CD4-positive, alpha-beta T cell (primary cell): ENCODE measurements around the gene UGT1A1. TPM values are rescaled to one million over a fixed set of nuclear protein-coding genes. Genes with fewer than 3 reads are reported as not detected.

ENCODE experiments used
- ATAC-seq: fragments of 200-7000 bp; cut with Tn5 transposase; one replicate; pipeline ENCODE4 v1.10.0; 2022; ENCODE audit warnings: mild to moderate bottlenecking; ENCODE audit not compliant: poor library complexity
- CTCF ChIA-PET: fragments of 350-600 bp; sonication (Branson Sonifier 250); formaldehyde crosslinking; loops from one replicate; lab custom pipeline; 2021; ENCODE audit warnings: antibody characterized with exemption, inconsistent platforms; lab: Charles Lee
- POLR2A ChIA-PET: fragments of 350-600 bp; sonication (Branson Sonifier 250); formaldehyde crosslinking; loops from one replicate; lab custom pipeline; 2021; ENCODE audit warnings: antibody characterized with exemption, inconsistent platforms; lab: Charles Lee
- DNase-seq, 14 experiments: peaks; one replicate each; pipeline ENCODE4 v3.0.0-alpha.2; 2013 to 2020; ENCODE audit warnings: mixed read lengths in 2 of 14
- H3K27ac ChIP-seq, 2 donors: one replicate each; pipeline versions ENCODE4 v1.5.1 to v1.7.0; 2013; ENCODE audit warnings: low read length in 2 of 2, low read depth in 1 of 2, mild to moderate bottlenecking in 1 of 2
- H3K27me3 ChIP-seq, 2 experiments: 1 replicate in 1 of 2; 2 replicates in 1 of 2; pipeline versions ENCODE4 v1.6.1 to v1.7.0; 2013; ENCODE audit warnings: low read length in 2 of 2, control low read depth in 1 of 2, mild to moderate bottlenecking in 1 of 2, moderate library complexity in 1 of 2; ENCODE audit not compliant: insufficient read depth in 2 of 2, control insufficient read depth in 1 of 2
- H3K36me3 ChIP-seq: one replicate; pipeline ENCODE4 v1.6.1; 2013; ENCODE audit warnings: low read length, control low read depth; ENCODE audit not compliant: insufficient read depth
- H3K4me1 ChIP-seq: one replicate; pipeline ENCODE4 v1.6.1; 2013; ENCODE audit warnings: low read length, control low read depth; ENCODE audit not compliant: insufficient read depth
- H3K4me3 ChIP-seq: one replicate; pipeline ENCODE4 v1.5.1; 2013; ENCODE audit warnings: mild to moderate bottlenecking, low read length, moderate library complexity
- H3K9me3 ChIP-seq, 2 experiments: 1 replicate in 1 of 2; 2 replicates in 1 of 2; pipeline versions ENCODE4 v1.6.1 to v1.7.0; 2013; ENCODE audit warnings: low read length in 2 of 2, mild to moderate bottlenecking in 2 of 2, control low read depth in 1 of 2, moderate library complexity in 1 of 2; ENCODE audit not compliant: control insufficient read depth in 1 of 2, insufficient read depth in 1 of 2
- H3K27ac Mint-ChIP-seq: one replicate; pipeline ENCODE4 v1.8.0; 2020; ENCODE audit warnings: mixed read lengths
- H3K27me3 Mint-ChIP-seq: one replicate; pipeline ENCODE4 v1.8.0; 2021; ENCODE audit warnings: mixed read lengths
- H3K36me3 Mint-ChIP-seq: one replicate; pipeline ENCODE4 v1.8.0; 2021; ENCODE audit warnings: low read depth, mixed read lengths
- H3K4me1 Mint-ChIP-seq: one replicate; pipeline ENCODE4 v1.8.0; 2021; ENCODE audit warnings: low read depth, mixed read lengths
- H3K4me3 Mint-ChIP-seq: one replicate; pipeline ENCODE4 v1.8.0; 2020; ENCODE audit warnings: mild to moderate bottlenecking, mixed read lengths
- H3K9me3 Mint-ChIP-seq: one replicate; pipeline ENCODE4 v1.8.0; 2020; ENCODE audit warnings: mixed read lengths
- CTCF ChIP-seq: fragments of 200-600 bp; IDR thresholded peaks from one replicate; pipeline ENCODE4 v1.8.0; 2022; ENCODE audit warnings: antibody characterized with exemption, mild to moderate bottlenecking
- intact Hi-C, 2 experiments: fragments of 100-400 bp; cut with DNase I in 1 of 2; cut with micrococcal nuclease in 1 of 2; formaldehyde crosslinking; loops; one replicate each; pipeline versions ENCODE4 v1.15.1 to v1.9.0; 2023 to 2025; cut with DNase I, micrococcal nuclease
- total RNA-seq, 174 experiments: library from RNA in 2 of 174; stranded (reverse) in 2 of 174; gene quantifications; one replicate each; pipeline ENCODE4 v1.2.3 and lab custom pipeline; 2021 to 2026

Gene UGT1A1
- total RNA-seq, 2 experiments from 2014 or later = not detected

- H3K36me3 ChIP-seq = no peaks in the 10 kb centered on the region
- H3K4me1 ChIP-seq = no peaks in the 10 kb centered on the region
- Mint-ChIP-seq H3K27ac (no peak overlapping the region), H3K4me3 (no peak overlapping the region), H3K27me3 (no peaks in the 10 kb centered on the region), H3K36me3 (no peaks in the 10 kb centered on the region), H3K4me1 (no peaks in the 10 kb centered on the region), H3K9me3 (no peaks in the 10 kb centered on the region)
- intact Hi-C loops = no loop called here
- H3K4me3 ChIP-seq = no peak overlapping the region
- no peak for TF ChIP-seq CTCF
- ChIA-PET CTCF (no interaction called here), POLR2A (no interaction called here)
- no peaks in the 10 kb centered on the region for H3K27me3 ChIP-seq
- no peak overlapping the region for H3K27ac ChIP-seq
- no peak for DNase-seq
- no peak for ATAC-seq
- H3K9me3 ChIP-seq = peaks cover 0 to 8% of the 10 kb centered on the region in 2 experiments
Measured at GRCh38 chr2:233793465-233794127, 33.5 kb downstream of the UGT1A1 start.

- H3K27ac Mint-ChIP-seq = no peak overlapping the region
- Histone ChIP-seq H3K36me3 (no peaks in the 10 kb centered on the region), H3K4me1 (no peaks in the 10 kb centered on the region), H3K9me3 (peaks cover 0 to 8% of the 10 kb centered on the region in 2 experiments), H3K27me3 (no peaks in the 10 kb centered on the region), H3K27ac (no peak overlapping the region), H3K4me3 (no peak overlapping the region)
- ATAC-seq (no peak), DNase-seq (peak in 1 of 14 experiments; percentile 26)
- H3K4me3 Mint-ChIP-seq = no peak overlapping the region
- H3K4me1 Mint-ChIP-seq = no peaks in the 10 kb centered on the region
- ChIA-PET POLR2A (no interaction called here), CTCF (no interaction called here)
- no peaks in the 10 kb centered on the region for H3K9me3 Mint-ChIP-seq
- no peaks in the 10 kb centered on the region for H3K36me3 Mint-ChIP-seq
- intact Hi-C loops = no loop called here
- TF ChIP-seq CTCF = no peak
- H3K27me3 Mint-ChIP-seq = no peaks in the 10 kb centered on the region
Measured at GRCh38 chr2:233794128-233794658, 34.1 kb downstream of the UGT1A1 start.

GRCh38 chr2:233795735-233796171, 35.7 kb downstream of the UGT1A1 start:
- no peaks in the 10 kb centered on the region for H3K4me1 Mint-ChIP-seq
- no peaks in the 10 kb centered on the region for H3K36me3 ChIP-seq
- H3K27me3 ChIP-seq = no peaks in the 10 kb centered on the region
- no peak overlapping the region for H3K4me3 Mint-ChIP-seq
- CTCF ChIA-PET = no interaction called here
- TF ChIP-seq CTCF = no peak
- intact Hi-C loops = no loop called here
- no peaks in the 10 kb centered on the region for H3K9me3 ChIP-seq
- no peak for ATAC-seq
- H3K27ac Mint-ChIP-seq = no peak overlapping the region
- no peak overlapping the region for H3K4me3 ChIP-seq
- no peaks in the 10 kb centered on the region for H3K36me3 Mint-ChIP-seq
- H3K27me3 Mint-ChIP-seq = no peaks in the 10 kb centered on the region
- POLR2A ChIA-PET = no interaction called here
- H3K4me1 ChIP-seq = no peaks in the 10 kb centered on the region
- peaks cover 4% of the 10 kb centered on the region for H3K9me3 Mint-ChIP-seq
- DNase-seq = peak in 2 of 14 experiments; percentile 4 to 19
- no peak overlapping the region for H3K27ac ChIP-seq
